GM10266 (cell line): ENCODE results near the gene CFAP97D2.

Experiments used
- DNase-seq: peaks from one replicate; pipeline ENCODE4 v3.0.0; 2012; ENCODE audit errors: extremely low spot score
- CTCF ChIP-seq: IDR thresholded peaks from 2 replicates; pipeline ENCODE4 v1.5.1; 2012; ENCODE audit warnings: mild to moderate bottlenecking, low read depth; ENCODE audit not compliant: control insufficient read depth, insufficient read depth; ENCODE audit errors: missing control alignments

The CFAP97D2 gene

GRCh38 chr13:114226699-114227323, 47.8 kb downstream of the CFAP97D2 start:
- DNase-seq = peak; percentile 87
- TF ChIP-seq CTCF = peak; percentile 95

- TF ChIP-seq CTCF = no peak
- no peak for DNase-seq
These were observed 48.5 kb downstream of the CFAP97D2 start for GRCh38 chr13:114227528-114227927.

- no peak for TF ChIP-seq CTCF
- DNase-seq = no peak
These were observed 49.1 kb downstream of the CFAP97D2 start for GRCh38 chr13:114228176-114228575.

GRCh38 chr13:114229506-114229905, 50.4 kb downstream of the CFAP97D2 start:
- no peak for DNase-seq
- TF ChIP-seq CTCF = no peak

- DNase-seq = no peak
- no peak for TF ChIP-seq CTCF
These were observed 51.1 kb downstream of the CFAP97D2 start for GRCh38 chr13:114230117-114230516.

GRCh38 chr13:114230575-114230974, 51.5 kb downstream of the CFAP97D2 start:
- no peak for DNase-seq
- no peak for TF ChIP-seq CTCF

- TF ChIP-seq CTCF = no peak
- no peak for DNase-seq
These were observed 52.8 kb downstream of the CFAP97D2 start for GRCh38 chr13:114231886-114232285.
